A549 (cell line): ENCODE data around the gene PIGC. TPM values are rescaled to one million over a fixed set of nuclear protein-coding genes. Genes with fewer than 3 reads are reported as not detected.

Experiments
- ATAC-seq, 2 experiments: fragments of 200-7000 bp in 1 of 2; fragments of >200 bp in 1 of 2; cut with Nextera tagmentation in 1 of 2; cut with Tn5 transposase in 1 of 2; 3 replicates each; pipeline versions ENCODE4 v1.8.0 to v1.9.1; 2018 to 2020; ENCODE audit warnings: mild to moderate bottlenecking in 1 of 2, moderate library complexity in 1 of 2
- CTCF ChIA-PET: fragments of 300-600 bp; sonication (Branson Sonifier 250); formaldehyde crosslinking; extraction: SDS; loops from one replicate; lab custom pipeline; 2021; ENCODE audit warnings: antibody characterized with exemption, inconsistent platforms; lab: Yijun Ruan, JAX
- POLR2A ChIA-PET: fragments of 350-600 bp; formaldehyde crosslinking; extraction: SDS; loops from one replicate; lab custom pipeline; 2021; ENCODE audit warnings: antibody characterized with exemption, inconsistent platforms; lab: Yijun Ruan, JAX
- DNase-seq, 2 experiments: peaks; one replicate each; pipeline versions ENCODE4 v3.0.0 to v3.0.0-alpha.2; 2011 to 2016; ENCODE audit warnings: low read depth in 1 of 2, low spot score in 1 of 2
- FAIRE-seq: peaks from 2 replicates; lab custom pipeline; 2011; peaks lifted over from hg19 to GRCh38; lab: Jason Lieb, UNC
- H3K27ac ChIP-seq, 2 experiments: fragments of >200 bp; sonication (Bioruptor Twin); formaldehyde crosslinking; 3 replicates each; pipeline ENCODE4 v1.5.1; 2016 to 2017
- H3K4me1 ChIP-seq: fragments of >200 bp; sonication (Bioruptor Twin); formaldehyde crosslinking; 3 replicates; pipeline ENCODE4 v1.6.1; 2016
- H3K4me2 ChIP-seq: fragments of >200 bp; sonication (Bioruptor Twin); formaldehyde crosslinking; 3 replicates; pipeline ENCODE4 v1.6.1; 2016
- H3K4me3 ChIP-seq: fragments of >200 bp; sonication (Bioruptor Twin); formaldehyde crosslinking; 3 replicates; pipeline ENCODE4 v1.5.1; 2016
- H3K9me3 ChIP-seq: fragments of >200 bp; sonication (Bioruptor Twin); formaldehyde crosslinking; 3 replicates; pipeline ENCODE4 v1.6.1; 2016
- CBX2 ChIP-seq: fragments of 200-600 bp; sonication (generic); IDR thresholded peaks from 2 replicates; pipeline ENCODE4 v1.6.1; 2016; ENCODE audit warnings: low read depth, mild to moderate bottlenecking, borderline replicate concordance
- FOSB ChIP-seq: fragments of 250-450 bp; sonication (Bioruptor Pico); IDR thresholded peaks from 2 replicates; pipeline ENCODE4 v1.5.0; 2020; ENCODE audit warnings: mild to moderate bottlenecking, moderate library complexity
- GATA3 ChIP-seq: IDR thresholded peaks from 2 replicates; pipeline ENCODE4 v1.6.1; 2012; ENCODE audit warnings: borderline replicate concordance
- MAFK ChIP-seq: fragments of 450-650 bp; IDR thresholded peaks from 2 replicates; pipeline ENCODE4 v1.6.1; 2014; ENCODE audit not compliant: partially characterized antibody
- NFE2L2 ChIP-seq: fragments of 150-350 bp; conservative IDR thresholded peaks from 2 replicates; pipeline ENCODE4 v1.6.1; 2014; ENCODE audit warnings: low read length
- NR3C1 ChIP-seq: fragments of >200 bp; sonication (Bioruptor Twin); formaldehyde crosslinking; IDR thresholded peaks from 3 replicates; pipeline ENCODE4 v1.6.1; 2017
- ZC3H11A ChIP-seq: fragments of 450-650 bp; IDR thresholded peaks from 2 replicates; pipeline ENCODE4 v1.6.1; 2014; ENCODE audit warnings: antibody characterized with exemption, mild to moderate bottlenecking
- WGBS: methylation state at CpG from one replicate; pipeline ENCODE4 v1.1.6; 2017; ENCODE audit errors: missing lambda C conversion rate; 5-methylcytosine and 5-hydroxymethylcytosine counted together
- polyA plus RNA-seq, 4 experiments: library from polyadenylated mRNA; depleted of rRNA in 3 of 4; stranded (reverse); fragments of >200 nt; fragmentation: RNase III in 1 of 4; extraction: RNeasy Plus Mini Kit Qiagen cat#74134 plus additional on column Dnase treatment in 1 of 4; gene quantifications; 2 replicates in 3 of 4; 3 replicates in 1 of 4; pipeline ENCODE4 v1.2.3, GENCODE V29; 2011 to 2017
- TF ChIP-seq, protein P1 (sequence below): fragments of 150-350 bp; IDR thresholded peaks from 2 replicates; pipeline ENCODE4 v1.6.1; 2014; ENCODE audit warnings: low read depth, mild to moderate bottlenecking, low read length
- TF ChIP-seq, protein P2 (sequence below): fragments of >200 bp; sonication (Bioruptor Twin); formaldehyde crosslinking; IDR thresholded peaks from 3 replicates; pipeline ENCODE4 v1.5.1; 2016

The PIGC gene
- polyA plus RNA-seq, 2 of the 4 experiments (the other 2 are of a cell fraction), result 30.7 to 50.0 TPM

DNA sequence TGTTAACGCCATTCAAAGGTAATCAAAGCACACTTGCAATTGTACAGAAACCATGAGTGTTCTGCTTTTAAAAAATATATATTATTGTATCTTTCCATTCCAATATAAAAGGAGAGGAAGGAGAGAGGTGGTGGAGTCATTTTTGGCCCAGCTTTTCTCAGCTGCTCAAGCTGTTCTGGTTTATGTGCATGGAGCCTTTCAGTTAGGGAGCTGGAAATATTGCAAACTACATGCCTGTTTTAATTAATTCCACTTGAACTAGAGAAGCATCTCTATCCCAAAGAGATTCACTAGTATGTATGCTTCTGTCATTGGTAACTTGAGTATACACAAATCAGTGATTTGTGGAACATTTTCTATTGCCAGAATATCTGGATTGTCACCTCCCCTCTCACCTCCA is 51.9 kb downstream of the PIGC start:
- ChIA-PET CTCF (interaction anchor here (0.7 kb wide), 1 partner anchor 317 kb away, joined by 5 read pairs; no protein-coding TSS in a partner anchor), POLR2A (no interaction called here)
- H3K9me3 ChIP-seq, result no peaks in the 10 kb centered on the region
- H3K4me2 ChIP-seq, result no peak overlapping the region
- no peak overlapping the region for H3K4me3 ChIP-seq
- FAIRE-seq (no peak), DNase-seq (no peak)
- peaks cover 12% of the 10 kb centered on the region for H3K4me1 ChIP-seq
- WGBS, result 92% methylated on average over 1 of the region's 1 CpG
- H3K27ac ChIP-seq, result no peak overlapping the region
- TF ChIP-seq CBX2, result no peak
- TF ChIP-seq, protein P1, sequence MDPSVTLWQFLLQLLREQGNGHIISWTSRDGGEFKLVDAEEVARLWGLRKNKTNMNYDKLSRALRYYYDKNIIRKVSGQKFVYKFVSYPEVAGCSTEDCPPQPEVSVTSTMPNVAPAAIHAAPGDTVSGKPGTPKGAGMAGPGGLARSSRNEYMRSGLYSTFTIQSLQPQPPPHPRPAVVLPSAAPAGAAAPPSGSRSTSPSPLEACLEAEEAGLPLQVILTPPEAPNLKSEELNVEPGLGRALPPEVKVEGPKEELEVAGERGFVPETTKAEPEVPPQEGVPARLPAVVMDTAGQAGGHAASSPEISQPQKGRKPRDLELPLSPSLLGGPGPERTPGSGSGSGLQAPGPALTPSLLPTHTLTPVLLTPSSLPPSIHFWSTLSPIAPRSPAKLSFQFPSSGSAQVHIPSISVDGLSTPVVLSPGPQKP, result no peak
- TF ChIP-seq ZC3H11A, result no peak
- no peak for TF ChIP-seq MAFK
- TF ChIP-seq NFE2L2, result no peak
- no peak for TF ChIP-seq NR3C1
- TF ChIP-seq, protein P2, sequence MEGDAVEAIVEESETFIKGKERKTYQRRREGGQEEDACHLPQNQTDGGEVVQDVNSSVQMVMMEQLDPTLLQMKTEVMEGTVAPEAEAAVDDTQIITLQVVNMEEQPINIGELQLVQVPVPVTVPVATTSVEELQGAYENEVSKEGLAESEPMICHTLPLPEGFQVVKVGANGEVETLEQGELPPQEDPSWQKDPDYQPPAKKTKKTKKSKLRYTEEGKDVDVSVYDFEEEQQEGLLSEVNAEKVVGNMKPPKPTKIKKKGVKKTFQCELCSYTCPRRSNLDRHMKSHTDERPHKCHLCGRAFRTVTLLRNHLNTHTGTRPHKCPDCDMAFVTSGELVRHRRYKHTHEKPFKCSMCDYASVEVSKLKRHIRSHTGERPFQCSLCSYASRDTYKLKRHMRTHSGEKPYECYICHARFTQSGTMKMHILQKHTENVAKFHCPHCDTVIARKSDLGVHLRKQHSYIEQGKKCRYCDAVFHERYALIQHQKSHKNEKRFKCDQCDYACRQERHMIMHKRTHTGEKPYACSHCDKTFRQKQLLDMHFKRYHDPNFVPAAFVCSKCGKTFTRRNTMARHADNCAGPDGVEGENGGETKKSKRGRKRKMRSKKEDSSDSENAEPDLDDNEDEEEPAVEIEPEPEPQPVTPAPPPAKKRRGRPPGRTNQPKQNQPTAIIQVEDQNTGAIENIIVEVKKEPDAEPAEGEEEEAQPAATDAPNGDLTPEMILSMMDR, result no peak
- no peak for TF ChIP-seq GATA3
- no peak for TF ChIP-seq FOSB (CRISPR knock-in tag)
- TF ChIP-seq, all 56 proteins: peak for 0
- no peak for ATAC-seq

Other genes starting within 250 kb of the PIGC start
- gene C1orf105, start 23.4 kb downstream of the PIGC start, polyA plus RNA-seq (2011; rRNA removed), result 0.38 and 0.40 TPM in 2 replicates
- gene C1orf105, start 23.4 kb downstream of the PIGC start, polyA plus RNA-seq (2017; fragmentation: RNase III; extraction: RNeasy Plus Mini Kit Qiagen cat#74134 plus additional on column Dnase treatment), result not detected in 3 replicates
- 17.7 and 21.8 TPM in 2 replicates for gene SUCO, start 89.1 kb upstream of the PIGC start, polyA plus RNA-seq (2011; rRNA removed)
- 10.0 to 10.6 TPM (median 10.3 TPM) in 3 replicates for gene SUCO, start 89.1 kb upstream of the PIGC start, polyA plus RNA-seq (2017; fragmentation: RNase III; extraction: RNeasy Plus Mini Kit Qiagen cat#74134 plus additional on column Dnase treatment)
- not detected in 2 replicates for gene FASLG, start 215.0 kb upstream of the PIGC start, polyA plus RNA-seq (2011; rRNA removed)
- gene FASLG, start 215.0 kb upstream of the PIGC start, polyA plus RNA-seq (2017; fragmentation: RNase III; extraction: RNeasy Plus Mini Kit Qiagen cat#74134 plus additional on column Dnase treatment), result 0.04 TPM in 1 of 3 replicates, not detected in the others